GM21786 (cell line): ENCODE measurements around the gene LMO3.
A peak's percentile ranks its signal among the peaks of the same experiment; 100 is the strongest.

ENCODE experiments used
- ATAC-seq: cut with Tn5 transposase; IDR thresholded peaks from one replicate; pipeline ENCODE4 v1.9.1; 2021; ENCODE audit not compliant: unreplicated experiment

LMO3 gene

DNA sequence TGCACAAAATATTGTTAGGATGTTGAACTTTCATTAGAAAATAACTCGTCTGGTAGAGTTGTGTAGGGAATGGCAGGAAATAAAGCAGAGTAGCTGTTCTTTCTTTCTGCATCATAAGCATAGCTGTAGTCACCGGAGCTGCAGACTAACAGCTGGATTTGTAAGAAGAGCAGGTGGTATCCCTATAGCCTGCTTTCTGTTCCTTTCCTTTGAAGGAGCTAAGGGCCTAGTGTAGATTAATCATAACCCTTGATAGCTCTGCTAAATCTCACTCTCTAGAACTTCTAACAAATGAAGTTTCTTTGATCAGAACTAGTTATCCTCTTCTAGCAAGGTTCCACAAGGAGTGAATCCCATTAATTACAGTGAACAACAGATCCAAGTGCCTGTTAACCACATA, 3.5 kb downstream of the LMO3 start:
- ATAC-seq, result no peak

DNA sequence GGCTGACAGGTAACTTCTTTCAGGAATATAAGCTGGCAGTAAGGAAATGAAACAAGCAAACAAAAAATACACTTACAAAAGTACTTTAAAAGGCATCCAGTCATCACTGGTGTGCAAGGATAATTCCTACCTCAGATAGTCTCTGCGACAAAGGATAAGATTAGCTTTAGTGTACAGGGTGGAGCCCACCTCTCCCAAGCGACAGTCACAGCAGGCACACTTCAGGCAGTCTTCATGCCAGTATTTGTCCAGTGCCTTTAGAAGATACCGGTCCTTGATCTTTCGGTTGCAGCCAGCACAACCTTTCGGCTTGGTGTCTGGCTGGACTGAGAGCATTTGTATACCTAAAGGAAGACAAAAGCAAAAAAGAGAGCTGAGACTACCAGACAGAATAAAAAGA, 5.4 kb downstream of the LMO3 start:
- ATAC-seq, result no peak

DNA sequence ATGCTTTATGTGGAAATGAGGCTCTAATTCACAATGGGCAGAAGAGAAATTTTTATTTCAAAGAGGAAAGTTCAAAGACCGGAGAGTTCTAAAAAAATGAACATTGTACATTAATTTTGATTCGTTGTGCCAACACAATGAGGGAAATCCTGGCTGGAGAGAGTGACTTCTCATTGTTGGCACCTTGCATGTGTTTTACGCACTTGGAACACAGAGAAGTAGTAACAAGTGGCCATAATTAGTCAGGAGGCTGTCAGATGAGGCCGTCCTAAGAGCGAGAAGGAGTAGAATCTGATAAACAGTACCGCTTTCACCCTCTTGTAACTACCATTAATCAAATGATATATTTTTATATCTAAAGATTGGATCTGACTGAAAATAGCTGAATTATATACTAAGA, 6.9 kb downstream of the LMO3 start:
- ATAC-seq, result no peak

DNA sequence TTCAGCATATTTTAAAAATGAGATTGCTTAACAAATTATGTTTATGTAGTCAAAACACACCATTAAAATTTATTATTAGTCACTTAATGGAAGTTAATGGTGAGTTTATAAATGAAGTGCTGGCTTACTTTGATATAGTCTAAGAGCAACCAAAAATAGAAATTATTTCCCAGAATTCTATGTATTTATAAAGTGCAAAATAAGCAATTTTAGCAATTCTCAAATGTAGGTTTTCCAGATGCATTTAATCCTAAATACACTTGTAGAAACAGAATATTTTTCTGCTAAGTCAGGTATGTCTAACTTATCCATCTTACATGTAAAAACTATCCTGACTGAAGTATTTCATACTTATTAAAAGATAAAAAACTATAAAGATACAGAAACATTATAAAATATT, 11.2 kb downstream of the LMO3 start:
- ATAC-seq, result no peak

DNA sequence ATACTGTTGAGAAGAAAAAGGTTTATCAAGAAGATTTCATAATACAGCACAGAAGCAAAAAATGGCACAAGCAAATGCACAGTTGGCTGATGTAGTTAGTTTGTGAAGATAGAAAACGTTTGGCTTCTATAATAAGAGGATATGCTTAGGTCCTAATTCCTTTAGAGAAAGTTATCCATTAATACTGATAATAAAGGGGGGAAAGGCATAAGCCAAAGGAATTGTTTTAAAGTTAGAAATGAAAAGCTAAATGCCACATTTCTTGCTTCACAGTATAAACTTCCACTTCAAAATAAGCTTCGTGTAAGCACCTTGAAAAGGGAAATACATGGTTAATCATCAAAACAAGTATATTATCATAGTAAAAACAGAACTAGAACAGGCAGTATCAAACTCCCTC, 12.4 kb downstream of the LMO3 start:
- ATAC-seq, result no peak

DNA sequence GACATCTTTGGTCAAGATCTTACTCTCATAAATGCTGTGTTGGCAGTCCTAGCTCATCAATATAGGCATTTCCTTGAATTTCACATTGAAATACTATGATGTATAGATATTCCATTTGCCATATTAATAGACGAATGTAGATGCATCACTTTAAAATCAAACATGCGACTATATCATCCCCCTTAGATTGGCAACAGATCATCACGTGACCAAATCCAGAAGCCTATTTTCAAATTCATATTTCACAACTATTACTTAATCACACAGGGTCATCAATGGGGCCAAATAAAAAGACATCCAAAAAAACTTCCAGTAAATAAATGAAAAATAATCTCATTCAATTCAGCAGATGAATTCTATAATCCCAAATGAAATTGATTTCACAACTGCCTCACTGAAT, 15.3 kb downstream of the LMO3 start:
- ATAC-seq, result no peak

DNA sequence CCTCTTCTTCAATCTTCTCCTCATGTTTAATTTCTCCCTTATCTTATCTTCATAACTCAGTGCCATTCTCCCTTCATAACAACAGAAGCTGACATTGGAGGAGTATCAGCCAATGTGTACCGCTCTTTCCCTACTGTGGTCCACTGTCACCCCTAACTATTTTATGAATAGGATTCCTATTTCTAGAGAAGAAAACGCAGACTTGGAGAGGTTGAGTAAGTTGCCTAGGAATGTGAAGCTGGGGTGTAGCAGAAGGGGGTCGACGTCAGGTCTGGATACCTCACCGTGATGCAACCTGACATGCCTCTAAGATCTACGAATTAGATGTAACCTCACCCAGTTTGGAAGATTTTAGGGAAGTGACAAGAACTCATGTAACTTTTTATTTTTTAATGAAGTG, 17.1 kb downstream of the LMO3 start:
- no peak for ATAC-seq

DNA sequence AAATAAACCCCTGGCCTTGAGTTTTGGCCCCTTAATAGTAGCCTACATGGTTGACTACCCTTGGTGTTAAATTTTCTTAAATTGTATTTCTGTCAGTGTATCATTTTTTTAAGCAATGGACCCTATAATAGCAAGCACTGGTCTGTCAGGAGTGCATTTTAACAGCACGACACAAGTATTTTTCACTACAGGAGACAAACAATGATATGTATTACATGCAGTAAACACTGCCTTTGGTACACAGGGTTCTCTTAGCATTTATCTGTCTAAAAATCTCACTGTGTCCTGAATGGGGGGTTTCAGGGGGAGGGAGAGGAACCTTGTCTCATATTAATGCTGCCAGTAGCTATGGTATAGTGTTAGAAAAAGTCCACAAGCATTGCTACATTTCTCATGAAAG, 18.4 kb downstream of the LMO3 start:
- no peak for ATAC-seq

DNA sequence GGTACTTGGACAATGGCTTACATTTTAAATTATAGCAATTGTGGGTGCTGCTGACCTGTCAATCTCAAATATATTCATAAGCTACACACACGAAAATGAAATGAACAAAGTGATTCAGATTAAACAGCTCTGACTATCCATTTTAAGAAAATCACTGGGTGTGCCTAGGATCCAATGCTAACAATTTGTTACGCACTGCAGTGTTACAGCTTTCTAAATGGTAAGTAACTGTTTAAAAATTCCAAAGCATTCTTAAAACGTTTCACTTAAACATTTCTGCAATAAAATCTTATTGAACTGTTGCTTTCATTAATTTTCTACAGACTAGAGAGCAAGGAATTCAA, 18.9 kb downstream of the LMO3 start:
- ATAC-seq, result no peak

DNA sequence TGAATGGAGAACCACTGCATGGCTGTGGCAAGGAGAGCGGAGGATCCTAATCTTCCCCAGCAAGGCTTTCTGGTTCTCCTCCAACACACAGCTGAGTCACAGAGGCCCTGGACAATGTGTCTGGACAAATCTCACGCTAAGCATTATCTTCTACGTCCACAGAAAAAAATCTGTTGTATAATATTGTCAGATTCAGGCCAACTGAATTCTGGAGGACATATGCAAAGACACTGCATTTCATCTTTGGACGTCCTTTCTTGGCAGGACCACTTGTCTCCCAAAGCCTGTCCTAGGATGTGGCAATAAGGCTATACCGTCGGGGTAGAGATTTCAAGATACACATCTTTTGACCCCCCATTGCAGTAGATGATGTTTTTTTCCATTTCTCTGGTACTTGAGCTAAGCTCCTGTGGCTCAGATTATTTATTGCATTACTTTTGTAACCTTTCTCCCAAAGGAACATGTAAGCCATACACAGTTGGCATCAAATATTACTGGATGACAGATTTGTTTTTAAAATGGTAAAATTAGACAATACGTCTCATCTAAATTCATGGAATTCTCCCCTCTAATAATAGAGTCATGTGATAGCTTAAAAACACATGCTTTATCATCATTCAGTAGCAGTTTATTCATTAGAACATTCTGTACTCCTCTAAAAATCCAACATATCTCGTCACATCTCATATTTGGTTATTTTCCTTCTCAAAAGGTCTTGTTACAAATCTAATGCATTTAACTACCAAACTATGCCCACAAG, 19.4 kb downstream of the LMO3 start:
- ATAC-seq, result no peak

DNA sequence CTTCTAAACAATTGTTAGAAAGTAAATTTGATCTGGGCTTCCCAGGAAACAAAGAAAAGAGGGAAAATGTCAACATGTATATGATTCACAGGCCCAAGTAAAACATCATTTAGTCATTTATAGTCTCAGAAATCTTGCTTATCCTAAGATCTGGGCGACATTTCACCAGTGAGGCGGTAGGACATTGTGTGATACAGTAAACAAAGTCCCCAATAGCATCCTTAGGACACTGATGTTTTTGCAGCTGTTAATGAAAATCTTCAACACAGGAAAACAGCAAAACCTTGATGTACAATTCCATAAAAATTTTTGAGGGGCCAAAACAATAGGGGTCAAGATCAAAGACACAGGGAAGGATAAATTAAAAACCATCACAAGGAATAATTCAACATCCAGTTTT, 20.2 kb downstream of the LMO3 start:
- no peak for ATAC-seq

DNA sequence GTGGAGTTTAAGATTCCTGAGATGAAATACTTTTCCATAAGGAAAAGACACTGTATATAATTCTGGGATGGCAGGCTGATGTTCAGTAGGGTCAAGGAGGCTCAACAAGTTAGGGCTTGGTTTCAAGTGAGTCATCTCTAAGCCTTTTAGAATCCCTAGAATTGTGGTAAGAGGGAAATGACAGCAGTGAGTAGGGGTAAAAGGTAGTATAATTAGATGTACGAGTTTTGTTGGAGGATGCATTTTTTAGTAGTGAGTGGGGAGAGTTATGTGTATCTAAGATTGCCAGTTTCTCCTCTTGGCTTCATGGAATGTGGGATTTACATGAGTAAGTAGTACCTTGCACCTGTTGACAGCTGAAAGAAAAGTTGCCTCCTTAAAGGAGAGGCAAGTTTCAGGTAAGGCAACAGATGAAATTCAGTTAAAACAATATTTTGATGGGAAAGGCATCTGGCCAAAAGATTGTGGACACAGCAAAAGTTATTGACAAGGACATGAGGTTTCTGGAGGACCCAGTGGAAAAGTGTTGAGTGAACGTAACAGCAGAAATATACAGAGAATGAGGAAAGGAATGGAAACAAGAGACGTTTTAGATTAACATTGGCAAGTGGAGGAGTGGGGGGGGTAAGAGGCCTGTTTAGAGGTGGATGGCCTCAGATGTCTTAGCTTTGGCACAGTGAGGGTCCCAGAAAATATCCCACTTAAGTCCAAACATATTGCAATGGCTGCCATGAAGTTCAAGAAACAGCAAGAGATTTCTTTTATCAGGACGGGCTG, 21.8 kb downstream of the LMO3 start:
- ATAC-seq, result no peak

DNA sequence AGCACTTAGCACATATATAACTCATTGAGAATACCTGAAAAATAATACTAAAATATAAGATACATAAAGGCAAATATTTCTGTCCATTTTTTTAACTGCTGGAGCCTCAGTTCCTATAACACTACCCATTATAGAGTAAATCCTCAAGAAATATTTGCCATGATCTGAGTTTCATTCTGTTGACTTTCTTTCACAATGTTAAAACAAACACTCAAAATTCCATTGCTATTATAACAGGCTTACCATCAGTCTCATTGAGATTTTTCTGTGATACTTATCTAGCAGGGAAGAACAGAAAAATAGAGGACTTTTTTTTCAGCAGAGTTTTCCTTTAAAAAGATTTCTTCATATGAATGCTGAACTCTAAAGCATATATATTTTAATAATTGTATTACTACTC, 24.5 kb downstream of the LMO3 start:
- no peak for ATAC-seq

DNA sequence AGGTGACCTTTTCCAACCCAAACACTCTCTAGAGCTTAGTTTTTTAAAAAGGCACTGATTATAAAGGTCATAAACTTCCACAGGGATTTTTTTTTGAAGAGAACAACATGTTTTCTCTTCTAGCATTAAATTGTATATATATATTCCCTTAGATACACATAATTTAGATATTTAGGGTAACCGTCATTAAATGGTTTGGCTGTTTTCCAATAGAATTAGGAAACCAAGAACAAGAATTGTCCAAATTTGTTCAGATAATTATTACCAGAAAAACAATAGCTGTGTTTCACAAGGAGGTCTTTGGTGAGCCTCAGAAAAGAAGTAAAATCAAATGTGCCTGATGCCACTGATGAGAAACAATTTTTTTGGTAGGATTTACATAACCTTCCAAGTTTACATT, 26.9 kb downstream of the LMO3 start:
- ATAC-seq, result no peak

DNA sequence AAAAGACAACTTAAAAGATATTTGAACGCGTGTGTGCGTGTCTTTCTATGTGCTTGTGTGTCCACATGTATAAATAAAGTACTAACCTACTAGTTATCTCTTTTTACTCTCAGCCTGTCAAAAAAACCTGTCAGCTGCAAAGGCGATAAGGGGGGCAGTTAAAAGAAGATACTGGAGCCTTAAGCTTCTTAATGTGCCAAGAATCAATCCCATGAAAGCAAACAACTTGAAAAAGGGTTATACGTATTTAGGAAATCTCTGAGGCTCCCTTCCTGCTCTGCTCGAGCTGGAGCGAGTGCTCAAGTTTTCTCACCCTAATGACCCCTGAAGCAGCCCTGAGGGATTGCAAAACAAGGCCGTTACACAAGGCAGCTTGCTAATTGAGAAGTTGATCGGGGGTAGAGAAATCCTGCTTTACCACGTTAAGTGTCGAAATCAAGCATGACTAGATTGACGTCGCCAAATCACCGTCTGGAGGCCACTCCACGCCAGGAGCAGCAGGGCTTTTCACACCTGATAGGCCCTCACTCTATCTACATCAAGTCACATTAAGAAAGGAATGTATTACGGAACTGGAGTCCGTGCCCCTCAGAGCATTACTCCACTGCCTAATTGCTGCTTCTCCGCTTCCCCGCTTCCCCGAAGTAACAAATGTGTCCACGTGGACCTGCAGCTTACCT, 32.4 kb downstream of the LMO3 start:
- ATAC-seq, result no peak

DNA sequence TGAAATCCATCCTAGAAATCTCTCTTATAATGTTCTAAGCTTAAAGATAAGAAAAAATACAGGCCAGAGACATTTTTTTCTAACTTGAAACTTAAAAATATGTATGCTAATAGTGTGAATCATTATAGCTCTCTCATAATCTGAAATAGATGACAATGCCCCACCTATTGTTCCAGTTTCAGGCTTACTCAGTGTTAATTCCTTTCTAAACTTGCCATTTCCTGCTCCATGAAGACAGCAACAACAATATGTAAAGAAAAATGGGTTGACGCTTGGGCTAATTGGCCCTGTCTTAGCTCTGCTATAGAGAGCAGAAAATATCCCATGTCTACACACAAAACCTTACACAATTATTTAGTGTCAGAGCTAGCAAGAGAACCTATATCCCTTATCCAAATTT, 37.1 kb downstream of the LMO3 start:
- ATAC-seq, result peak; percentile 91

DNA sequence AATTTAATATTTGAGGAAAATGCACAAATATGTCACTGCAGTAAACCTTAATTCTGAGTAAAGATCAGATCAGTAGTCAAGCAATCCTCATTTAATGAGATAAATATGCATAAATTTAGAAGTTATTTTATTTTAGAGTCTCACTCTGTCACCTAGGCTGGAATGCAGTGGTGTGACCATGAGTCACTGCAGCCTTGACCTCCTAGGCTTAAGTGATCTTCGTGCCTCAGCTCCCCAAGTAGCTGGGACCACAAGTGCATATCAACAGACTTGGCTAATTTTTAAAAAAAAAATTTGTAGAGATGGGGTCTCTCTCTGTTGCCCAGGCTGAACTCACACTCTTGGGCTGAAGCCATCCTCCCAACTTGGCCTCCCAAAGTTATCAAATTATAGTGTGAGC, 41.3 kb downstream of the LMO3 start:
- ATAC-seq, result no peak

DNA sequence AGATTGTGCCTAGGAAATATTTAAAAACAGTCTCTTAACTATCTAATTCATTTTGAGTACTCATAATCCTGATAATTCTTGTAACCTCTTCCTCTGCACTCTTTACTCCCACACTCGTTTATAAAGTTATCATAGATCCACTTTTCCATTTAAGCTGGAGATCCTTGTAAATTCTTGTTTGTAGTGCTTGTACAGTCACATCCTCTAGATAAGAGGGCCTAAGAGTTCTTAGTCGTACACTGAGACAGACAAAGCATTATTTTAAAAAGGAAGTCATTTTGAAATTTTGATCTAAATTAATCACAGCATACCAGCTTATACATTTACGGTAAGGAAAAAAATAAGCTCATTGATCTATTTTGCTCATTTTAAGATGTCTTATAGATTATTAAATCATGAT, 42.5 kb downstream of the LMO3 start:
- no peak for ATAC-seq

DNA sequence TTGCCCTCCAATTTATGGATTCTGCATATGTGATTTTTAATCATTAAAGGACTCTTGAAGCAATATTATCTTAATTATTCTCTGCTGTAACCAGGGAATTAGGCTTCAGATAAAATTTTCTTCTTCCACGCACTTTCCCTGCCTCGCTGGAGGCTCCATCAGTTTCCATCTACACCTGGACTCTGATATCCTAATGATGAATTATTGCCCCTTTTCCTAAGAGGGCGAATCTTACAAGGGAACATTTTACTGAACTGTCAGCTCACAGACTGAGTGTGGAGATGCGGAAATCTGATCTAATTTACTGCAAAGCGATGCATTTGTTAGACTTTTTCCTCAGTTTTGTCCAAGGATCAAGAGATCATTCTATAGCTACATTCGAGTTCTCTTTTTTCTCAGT, 43.0 kb downstream of the LMO3 start:
- ATAC-seq, result no peak

DNA sequence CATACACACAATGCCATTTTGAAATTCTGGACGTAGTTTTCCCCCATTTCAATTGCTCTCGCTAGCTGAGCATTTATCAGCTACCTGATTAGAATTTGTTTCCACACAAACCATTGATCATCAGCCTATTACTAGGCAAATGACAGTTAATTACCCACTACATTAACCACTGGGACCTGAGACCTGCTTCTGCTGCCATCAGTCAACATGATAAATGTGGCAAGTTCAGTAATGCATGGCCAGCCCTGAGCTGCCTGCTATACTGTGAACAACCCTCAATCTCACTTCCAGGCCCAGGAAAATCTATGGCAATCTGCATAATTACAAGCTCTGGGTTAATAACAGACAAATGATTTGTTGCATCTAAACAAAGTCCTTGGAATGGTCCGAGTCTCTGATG, 43.5 kb downstream of the LMO3 start:
- no peak for ATAC-seq

DNA sequence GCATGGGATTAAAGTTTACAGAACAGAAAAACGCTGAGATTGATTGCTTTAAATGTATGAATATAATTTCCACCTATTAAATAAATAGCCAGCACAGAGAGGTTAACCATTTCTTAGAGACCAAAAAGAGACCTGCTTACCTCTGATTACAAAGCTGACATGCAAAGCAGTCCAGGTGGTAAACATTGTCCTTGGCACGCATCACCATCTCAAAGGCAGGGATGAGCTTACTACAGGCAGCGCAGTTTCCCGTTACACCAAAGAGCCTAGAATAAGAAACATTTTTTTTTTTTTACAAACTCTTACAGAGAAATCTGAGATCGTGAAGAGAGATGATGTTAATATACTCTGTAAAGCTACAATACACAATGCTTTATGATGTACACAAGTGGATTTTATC, 45.7 kb downstream of the LMO3 start:
- no peak for ATAC-seq

DNA sequence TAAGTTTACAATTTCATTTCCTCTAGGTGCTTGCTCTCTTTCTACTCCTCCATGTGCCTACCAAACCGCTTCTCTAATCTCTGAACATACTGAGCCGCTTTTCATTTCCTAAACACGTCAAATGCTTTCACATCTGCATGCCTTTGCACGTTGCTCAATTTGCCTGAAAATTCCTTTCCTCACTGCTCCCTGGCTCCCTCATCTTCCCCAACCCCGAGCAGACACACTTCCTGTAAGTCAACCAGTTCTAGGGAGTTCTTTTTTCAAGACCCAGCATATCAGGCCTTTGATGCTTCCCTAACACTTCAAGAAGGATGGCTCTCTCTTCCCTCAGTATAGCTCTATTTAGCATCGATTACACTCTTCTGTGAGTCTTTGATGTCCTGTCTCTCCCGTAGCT, 50.3 kb downstream of the LMO3 start:
- no peak for ATAC-seq
